Measurements from ENCODE around the gene ARHGEF10L.

ARHGEF10L gene

GRCh38 chr1:17572264-17572985 lies 32.9 kb downstream of the ARHGEF10L start:
- no peak for DNase-seq

- DNase-seq, result no peak
Measured at GRCh38 chr1:17573518-17574041, 34.1 kb downstream of the ARHGEF10L start.

DNA sequence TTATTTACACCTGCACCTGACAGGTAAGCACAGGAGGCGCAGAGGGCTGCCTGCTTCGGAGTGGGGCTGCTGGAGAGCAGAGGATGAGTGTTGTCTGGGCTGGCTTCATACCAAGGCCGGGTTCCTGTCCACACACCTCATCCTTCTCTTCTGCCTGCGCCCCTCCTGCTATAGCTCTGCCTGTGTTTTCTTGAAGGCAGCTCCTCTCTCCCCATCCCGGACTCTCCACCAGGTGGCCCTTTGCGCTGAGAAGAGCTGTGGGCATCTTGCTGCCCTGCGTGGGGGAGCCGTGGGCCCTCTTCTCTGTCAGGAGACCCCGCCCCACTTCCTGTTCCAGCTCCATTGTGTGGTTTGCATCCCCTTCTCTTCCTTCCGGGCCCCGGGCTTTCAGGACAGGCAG lies 35.0 kb downstream of the ARHGEF10L start:
- DNase-seq, result no peak

- DNase-seq, result no peak
Measured at GRCh38 chr1:17575797-17576518, 36.5 kb downstream of the ARHGEF10L start.

- DNase-seq, result no peak
Measured at GRCh38 chr1:17576519-17576853, 37.0 kb downstream of the ARHGEF10L start.

- no peak for DNase-seq
Measured at GRCh38 chr1:17577907-17578297, 38.4 kb downstream of the ARHGEF10L start.

- no peak for DNase-seq
Measured at GRCh38 chr1:17579951-17580939, 40.7 kb downstream of the ARHGEF10L start.

- no peak for DNase-seq
Measured at GRCh38 chr1:17581389-17582123, 42.1 kb downstream of the ARHGEF10L start.

DNA sequence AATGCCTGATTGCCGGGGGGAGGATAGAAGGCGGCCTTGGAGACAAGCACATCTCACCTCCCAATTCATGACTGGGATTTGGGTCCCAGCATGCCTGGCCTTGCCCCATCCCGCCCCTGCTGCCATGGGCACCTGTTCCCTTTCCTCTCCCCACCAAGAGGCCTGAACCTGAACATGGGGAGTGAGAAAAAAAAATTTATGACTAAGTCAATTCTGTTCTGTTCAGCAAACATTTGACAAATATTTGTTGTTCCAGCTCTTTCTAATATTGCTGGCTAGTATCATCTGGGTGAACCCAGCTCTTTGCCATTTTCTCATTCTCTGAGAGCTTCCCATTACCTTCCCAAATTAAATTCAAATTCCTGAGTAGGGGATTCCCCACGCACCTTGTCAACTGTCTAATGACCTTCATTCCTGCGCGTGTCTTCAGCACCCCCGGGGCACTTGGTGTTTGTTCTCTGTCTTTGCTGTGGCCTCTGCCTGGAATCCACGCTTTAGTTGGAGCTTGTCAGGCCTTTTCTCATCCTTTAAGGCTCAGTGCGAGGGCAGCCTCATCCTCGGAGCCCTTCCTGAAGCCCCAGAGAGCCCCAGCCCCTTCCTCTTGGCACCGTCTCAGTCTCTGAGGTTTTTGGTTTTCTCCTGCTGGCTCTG lies 42.8 kb downstream of the ARHGEF10L start:
- DNase-seq, result no peak

GRCh38 chr1:17584539-17584938 lies 45.0 kb downstream of the ARHGEF10L start:
- no peak for DNase-seq

GRCh38 chr1:17585266-17585987 lies 45.9 kb downstream of the ARHGEF10L start:
- DNase-seq, result no peak

GRCh38 chr1:17586172-17586964 lies 46.9 kb downstream of the ARHGEF10L start:
- DNase-seq, result no peak

DNA sequence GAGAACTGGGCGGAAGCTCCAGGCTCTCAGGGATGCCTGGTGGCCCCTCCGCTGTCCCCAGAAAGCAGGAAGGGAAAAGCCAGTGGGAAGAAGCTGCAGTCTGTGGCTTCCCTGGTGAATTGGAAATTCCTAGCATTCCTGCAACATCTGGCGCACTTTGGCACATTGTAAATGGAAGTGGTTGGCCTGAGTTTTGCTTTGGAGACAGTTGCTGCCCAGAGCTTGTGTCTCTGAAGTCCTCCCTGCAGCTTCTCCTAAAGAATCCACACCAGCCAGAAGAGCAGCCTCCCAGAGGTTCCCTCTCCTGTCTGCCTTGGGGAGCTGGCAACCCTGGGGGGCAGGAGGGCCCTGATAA lies 48.2 kb downstream of the ARHGEF10L start:
- no peak for DNase-seq

GRCh38 chr1:17588048-17588871 lies 48.8 kb downstream of the ARHGEF10L start:
- DNase-seq, result no peak

- DNase-seq, result no peak
Measured at GRCh38 chr1:17591814-17592430, 52.4 kb downstream of the ARHGEF10L start.

DNA sequence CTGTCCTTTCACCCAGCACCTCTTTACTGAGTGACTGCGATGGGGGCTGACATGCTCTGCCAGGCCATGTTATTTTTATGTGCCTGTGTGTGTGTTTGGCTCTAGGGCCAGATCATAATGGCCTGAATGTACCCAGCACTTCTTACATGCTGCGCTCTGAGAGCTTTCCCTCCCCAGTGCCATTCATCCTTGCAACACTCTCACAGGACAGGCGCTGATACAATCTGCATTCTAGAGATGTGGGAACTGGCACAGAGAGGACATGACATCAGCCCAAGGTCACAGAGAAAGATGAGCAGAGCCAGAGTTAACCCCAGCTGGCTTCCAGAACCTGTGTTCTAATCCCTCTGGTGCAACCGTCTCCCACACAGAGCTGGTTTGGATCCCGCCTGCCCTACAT lies 54.5 kb downstream of the ARHGEF10L start:
- no peak for DNase-seq

DNA sequence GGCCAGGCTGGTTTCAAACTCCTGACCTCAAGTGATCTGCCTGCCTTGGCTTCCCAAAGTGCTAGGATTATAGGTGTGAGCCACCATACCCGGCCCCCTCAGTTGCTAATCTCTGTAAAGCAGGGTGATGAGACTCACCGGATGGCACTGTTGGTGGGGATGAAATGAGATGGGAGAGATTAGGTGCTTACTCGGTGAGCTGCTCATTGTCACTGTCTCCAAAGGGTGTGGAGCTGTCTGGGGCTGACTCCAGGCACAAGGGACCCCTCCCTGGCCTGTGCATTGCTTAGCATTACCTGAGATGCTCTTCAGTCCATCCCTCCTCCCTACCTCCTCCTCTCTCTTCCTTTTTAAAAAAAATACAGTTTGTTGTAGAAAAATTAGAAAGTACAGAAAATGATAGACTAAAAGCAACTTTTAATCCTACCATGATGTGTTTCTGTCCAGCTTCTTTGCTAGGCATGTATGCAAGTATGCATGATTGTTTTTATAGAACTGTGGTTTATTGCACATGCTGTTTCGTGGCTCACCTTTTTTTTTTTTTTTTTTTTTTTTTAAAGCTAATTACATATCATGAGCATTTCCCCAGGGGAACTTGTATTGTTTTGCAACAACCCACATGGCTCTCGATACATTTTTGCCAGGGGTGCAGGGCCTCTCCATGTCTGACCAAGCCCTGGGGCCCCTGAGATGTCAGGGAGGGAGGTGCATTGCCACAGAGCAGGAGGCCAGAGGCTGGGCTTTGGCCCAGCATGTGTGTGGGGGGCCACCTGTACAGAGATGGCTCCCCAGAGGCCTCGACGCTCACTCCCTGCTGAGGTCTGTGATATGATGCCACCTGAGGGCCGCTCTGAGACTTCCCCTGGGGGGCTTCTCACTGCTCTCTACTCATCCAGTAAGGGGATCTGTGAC lies 55.4 kb downstream of the ARHGEF10L start:
- DNase-seq, result no peak

DNA sequence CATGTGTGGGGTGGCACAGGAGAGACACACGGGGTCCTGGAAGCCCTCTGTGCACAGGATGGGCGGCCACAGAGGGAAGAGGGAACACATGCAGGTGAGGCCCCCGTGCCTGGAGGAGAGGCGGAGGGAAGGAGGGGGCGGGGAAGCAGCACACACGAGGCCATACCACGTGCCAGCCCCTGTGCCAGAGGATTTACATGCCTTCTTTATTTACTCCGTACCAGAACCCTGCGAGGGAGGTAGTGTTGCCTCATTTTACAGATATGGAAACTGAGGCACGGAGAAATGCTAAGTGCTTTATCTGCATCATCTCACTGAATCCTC lies 56.1 kb downstream of the ARHGEF10L start:
- DNase-seq, result no peak

All from cerebellar nuclear complex (tissue), 1 donor.